Choroid plexus epithelial cell (primary cell): ENCODE measurements around the gene CDH9.

Experiments
- DNase-seq: peaks from one replicate; pipeline ENCODE4 v3.0.0-alpha.2; 2010; ENCODE audit warnings: low read depth
- H3K4me3 ChIP-seq: 2 replicates; pipeline ENCODE4 v1.5.1; 2011; ENCODE audit warnings: low read depth, mild to moderate bottlenecking, control low read depth, low read length, moderate library complexity
- TF ChIP-seq, protein P1 (sequence below): conservative IDR thresholded peaks from 2 replicates; pipeline ENCODE4 v1.5.1; 2011; ENCODE audit warnings: low read depth, mild to moderate bottlenecking, control low read depth, inconsistent platforms, low read length, moderate library complexity

The CDH9 gene

DNA sequence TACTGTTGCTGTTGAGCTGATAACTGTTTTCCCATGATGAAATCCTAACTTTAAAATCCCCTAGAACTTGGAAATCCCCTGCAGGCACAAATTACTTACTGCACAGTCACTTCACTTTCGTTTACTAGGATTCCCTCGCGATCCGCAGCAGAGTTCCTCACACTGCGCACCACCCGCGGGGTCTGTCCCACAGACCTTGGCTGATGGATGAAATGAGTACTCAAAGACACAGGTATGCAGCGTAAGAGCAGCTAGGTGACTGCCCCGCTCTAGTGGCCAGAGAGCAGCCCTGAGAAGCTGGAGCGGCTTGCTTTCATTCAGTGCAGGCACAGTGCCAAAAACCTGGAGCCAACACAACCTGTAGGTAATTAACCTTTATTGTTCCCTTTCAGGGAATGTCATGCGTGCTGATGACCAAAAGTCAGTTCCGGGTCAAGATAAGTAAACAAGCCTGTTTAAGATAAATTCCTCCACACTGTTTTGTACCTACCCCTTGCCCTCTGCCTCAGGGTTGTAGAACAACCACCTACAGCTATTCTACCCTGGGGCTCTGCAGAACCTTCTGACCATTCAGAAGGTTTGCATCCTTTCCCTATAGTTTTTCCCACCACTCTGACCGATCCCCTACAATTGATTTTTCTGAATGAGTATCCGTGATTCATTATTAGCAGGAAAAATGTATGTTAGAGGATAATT, 191.2 kb downstream of the CDH9 start:
- TF ChIP-seq, protein P1, sequence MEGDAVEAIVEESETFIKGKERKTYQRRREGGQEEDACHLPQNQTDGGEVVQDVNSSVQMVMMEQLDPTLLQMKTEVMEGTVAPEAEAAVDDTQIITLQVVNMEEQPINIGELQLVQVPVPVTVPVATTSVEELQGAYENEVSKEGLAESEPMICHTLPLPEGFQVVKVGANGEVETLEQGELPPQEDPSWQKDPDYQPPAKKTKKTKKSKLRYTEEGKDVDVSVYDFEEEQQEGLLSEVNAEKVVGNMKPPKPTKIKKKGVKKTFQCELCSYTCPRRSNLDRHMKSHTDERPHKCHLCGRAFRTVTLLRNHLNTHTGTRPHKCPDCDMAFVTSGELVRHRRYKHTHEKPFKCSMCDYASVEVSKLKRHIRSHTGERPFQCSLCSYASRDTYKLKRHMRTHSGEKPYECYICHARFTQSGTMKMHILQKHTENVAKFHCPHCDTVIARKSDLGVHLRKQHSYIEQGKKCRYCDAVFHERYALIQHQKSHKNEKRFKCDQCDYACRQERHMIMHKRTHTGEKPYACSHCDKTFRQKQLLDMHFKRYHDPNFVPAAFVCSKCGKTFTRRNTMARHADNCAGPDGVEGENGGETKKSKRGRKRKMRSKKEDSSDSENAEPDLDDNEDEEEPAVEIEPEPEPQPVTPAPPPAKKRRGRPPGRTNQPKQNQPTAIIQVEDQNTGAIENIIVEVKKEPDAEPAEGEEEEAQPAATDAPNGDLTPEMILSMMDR: no peak
- DNase-seq: peak; percentile 70
- H3K4me3 ChIP-seq: peak overlapping the region; percentile 64

DNA sequence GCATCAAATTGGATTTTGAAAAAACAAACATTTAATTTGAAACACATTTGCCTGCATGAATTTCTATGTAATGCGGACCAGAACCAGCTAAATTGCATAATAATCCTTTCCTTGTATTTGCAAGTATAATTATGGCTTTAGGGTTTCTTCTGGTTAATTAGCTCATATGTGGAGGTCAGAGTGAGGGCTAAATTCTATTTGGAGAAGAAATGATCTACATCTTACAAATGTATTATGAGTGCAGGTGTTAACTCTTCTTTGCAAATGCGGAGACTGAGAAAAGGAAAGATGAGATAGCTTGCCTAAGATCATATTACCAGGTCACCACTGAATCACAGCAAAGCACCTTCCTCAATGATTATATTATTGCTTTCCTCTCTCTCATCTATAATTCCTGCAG, 194.7 kb downstream of the CDH9 start:
- no peak overlapping the region for H3K4me3 ChIP-seq
- TF ChIP-seq, protein P1: no peak

DNA sequence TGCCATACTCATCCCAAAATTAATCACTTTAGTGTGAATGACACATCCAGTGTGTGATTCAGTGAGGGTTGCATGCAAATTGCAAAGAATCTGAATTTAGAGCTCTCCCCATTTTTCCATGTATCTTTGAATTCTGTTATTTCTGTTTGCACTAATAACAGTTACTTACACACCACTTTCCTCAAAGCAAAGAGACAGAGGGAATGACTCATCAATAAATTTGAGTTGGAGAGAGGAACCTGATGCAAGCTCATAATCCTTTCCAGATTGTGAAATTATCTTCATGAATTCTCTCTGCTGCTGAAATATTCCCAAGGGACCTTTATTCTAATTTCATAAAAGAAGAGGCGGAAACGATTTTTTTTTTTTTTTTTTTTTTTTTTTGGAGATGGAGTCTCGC, 204.8 kb downstream of the CDH9 start:
- TF ChIP-seq, protein P1: no peak
- no peak overlapping the region for H3K4me3 ChIP-seq
- peak; percentile 57 for DNase-seq

More for the DNA sequence above, 194.7 kb downstream of the CDH9 start:
- DNase-seq: no peak
